ENCODE measurements around the gene PDE4DIP.
"Not testable (repeated sequence)": the region's sequence is repeated elsewhere in the genome, so short reads cannot be mapped to it uniquely, and the experiment has no call there.

PDE4DIP gene

DNA sequence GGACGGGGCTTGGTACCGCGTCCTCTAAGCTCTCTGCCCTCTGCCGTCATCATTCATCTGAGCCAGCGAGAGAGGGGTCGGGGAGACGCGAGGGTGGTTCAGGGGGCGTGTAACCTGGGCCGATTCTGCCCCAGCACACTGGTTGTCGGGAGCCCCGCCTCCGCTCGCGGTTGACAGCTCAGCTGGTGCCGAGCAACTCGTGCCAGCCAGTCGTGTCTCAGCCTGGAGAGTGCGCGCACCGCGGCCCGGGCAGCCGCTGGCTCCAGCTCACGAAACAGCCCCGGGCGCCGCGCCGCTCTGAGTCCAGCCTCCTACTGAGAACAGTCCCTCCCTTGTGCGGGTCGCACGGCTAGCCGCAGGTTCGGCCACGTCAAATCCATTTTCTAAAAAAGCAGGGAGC, at the start of gene PDE4DIP:
Gene PDE4DIP, plus strand, starts transcription at position 209 of the 400 bp plus-strand sequence. CDS start 347 bp downstream, outside the sequence.
- DNase-seq: not testable (repeated sequence)

DNA sequence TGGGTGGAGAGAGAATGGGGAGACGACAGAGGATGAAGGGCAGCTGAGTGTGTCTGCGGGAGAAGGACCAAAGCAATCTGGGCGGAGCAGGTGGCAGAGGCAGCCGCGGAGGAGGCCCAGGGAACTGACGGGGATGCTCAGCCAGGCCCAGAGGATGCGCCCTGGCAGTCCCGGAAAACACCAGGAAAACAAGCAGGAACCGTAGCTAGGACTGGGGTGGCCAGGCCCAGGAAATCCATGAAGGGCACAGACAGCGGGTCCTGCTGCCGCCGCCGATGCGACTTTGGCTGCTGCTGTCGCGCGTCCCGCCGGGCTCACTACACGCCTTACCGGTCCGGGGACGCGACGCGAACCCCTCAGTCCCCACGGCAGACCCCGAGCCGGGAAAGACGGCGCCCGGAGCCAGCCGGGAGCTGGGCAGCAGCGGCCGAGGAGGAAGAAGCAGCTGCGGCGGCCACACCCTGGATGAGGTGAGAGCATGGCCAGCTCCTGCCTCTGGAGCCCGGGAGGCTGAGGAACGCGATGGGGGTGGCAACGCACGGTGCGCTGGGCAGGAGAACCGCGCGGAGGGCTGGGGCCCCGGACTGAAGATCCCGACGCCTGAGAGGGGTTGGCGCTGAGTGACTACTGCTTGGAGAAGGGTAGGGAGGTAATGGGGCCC, 35.8 kb upstream of the PDE4DIP start:
- not testable (repeated sequence) for DNase-seq

DNA sequence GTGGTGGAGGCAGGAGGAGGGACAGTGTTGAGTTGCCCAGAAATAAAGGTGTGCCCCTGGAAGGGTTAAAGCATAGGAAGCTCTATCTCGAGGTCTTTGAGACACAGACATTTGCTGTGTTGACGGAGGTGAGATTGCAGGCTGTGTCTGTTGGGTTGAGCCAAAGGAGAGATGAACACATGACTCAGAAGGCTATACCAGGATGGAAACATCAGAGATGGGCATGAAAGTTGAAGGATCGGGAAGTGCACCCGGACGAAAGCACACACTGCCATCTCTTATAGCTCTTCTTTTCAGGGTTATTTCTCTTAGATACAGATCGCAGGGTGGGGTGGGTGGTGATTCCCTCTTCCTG, 35.3 kb upstream of the PDE4DIP start:
- not testable (repeated sequence) for DNase-seq

DNA sequence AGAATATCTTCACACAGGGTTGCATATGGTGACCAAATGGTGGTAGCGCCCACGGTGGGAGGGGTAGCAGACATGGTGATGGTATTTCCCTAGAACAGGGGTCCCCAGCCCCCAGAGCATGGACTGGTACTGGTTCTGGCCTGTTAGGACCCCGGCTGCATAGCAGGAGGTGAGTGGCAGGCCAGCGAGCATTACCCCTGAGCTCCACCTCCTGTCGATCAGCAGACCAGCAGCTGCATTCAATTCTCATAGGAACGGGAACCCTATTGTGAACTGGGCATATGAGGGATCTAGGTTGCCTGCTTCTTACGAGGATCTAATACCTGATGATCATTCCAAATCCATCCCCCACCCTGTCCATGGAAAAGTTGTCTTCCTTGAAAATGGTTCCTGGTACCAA, 22.0 kb upstream of the PDE4DIP start:
- not testable (repeated sequence) for DNase-seq

DNA sequence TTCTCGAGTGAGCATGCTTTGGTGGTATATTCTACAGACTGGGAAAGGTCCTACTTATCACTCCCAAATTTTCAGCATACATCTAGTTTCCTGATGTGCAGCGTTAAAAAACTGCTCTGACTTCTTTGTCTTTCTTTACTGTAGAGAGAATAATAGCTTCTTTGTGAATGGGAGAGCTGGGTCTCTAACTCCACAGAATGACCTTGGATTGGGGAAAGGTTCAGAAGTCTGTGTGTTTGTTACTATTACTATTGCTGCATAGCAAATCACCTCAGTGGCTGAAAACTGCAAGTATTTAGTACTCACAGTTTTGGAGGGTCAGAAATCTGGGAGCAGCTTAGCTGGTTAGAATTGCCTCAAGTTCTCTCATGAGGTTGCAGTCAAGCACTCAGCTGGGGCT, 20.4 kb upstream of the PDE4DIP start:
- DNase-seq: not testable (repeated sequence)

DNA sequence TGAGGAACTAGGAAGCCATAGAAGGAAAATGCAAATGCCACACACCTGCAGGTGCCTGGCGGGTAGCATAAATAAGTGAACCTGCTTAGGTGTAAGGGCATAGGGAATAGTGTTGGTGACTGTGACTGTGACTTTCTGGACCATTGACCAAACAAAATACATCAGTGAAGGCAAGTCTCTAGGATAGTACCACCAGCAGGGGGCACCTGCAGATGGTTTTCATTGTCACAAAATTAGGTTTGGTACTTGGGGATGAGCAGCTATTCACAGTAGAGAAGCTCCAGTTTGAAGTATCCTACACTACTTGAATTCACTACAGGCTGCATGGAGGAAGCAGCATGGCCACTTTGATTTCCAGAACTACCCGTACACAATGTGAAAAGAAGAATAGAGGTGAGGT, 19.2 kb upstream of the PDE4DIP start:
- not testable (repeated sequence) for DNase-seq

DNA sequence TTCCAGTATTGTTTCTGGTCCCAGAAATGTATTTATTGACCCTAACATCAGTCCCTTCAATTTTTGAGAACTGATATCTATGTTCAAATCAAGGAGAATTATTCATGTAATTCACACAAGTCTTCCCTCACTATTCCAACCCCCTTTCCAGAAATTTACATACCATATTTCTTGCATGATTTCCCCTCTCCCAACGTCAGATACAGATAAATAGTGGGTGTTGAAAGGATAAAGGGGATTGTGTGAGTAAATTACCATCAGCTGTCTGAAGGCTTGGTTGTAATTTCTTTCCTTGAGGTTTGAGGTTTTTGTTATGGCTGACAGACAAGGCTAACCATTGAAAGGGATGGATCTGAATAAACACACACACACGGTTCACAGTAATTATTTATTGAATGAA, 15.7 kb upstream of the PDE4DIP start:
- not testable (repeated sequence) for DNase-seq

DNA sequence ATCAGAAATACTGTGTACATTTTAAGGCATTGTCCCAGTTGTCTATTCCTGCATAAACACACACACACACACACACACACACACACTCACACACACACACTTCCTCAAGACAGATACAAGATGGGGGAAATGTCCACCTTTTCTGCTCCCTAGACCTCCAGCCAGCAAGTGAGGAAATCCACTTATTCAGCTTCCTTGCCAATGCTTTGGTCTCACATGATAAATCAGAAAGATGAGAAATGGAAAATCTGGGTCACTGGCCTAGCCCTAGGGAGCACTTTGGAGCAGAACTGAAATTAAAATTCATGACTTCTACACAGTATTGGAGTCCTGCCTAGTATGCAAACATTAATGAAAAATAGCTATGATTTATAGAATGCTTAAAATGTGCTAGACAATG, 15.3 kb upstream of the PDE4DIP start:
- not testable (repeated sequence) for DNase-seq

DNA sequence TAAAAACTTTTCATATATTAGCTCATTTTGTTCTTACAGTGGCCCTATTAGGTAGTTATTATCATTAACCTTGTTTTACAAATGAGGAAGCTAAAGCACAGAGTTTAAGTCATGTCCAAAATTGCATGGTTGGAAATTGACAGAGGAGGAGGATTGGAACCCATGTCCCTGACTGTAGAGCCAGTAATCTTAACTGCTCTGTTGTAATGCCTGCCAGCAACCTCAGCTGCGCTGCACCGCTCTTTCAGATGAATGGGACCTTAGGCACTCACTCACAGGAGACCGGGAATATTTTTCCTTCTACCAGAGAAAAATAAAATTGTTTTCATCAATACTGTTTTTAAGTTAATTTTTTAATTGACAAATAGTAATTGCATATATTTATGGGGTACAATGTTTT, 14.9 kb upstream of the PDE4DIP start:
- DNase-seq: not testable (repeated sequence)

DNA sequence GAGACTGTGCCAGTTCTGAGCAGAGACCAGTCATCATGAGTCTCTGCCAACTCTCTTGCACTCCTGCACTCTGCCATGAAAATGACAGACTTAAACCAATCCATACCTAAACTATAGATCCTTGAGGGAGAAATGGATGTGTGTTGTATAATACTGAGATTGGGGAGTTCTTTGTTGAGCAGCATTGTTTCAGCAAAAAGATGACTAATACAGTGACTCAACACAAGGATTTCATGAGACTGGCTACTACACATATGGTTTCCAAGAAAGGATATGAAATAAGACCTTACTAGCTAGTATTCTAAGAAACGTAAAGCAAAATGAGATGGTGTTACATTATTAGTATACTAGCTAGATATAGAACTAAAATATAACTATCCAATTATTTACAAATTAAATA, 3.0 kb upstream of the PDE4DIP start:
- not testable (repeated sequence) for DNase-seq

DNA sequence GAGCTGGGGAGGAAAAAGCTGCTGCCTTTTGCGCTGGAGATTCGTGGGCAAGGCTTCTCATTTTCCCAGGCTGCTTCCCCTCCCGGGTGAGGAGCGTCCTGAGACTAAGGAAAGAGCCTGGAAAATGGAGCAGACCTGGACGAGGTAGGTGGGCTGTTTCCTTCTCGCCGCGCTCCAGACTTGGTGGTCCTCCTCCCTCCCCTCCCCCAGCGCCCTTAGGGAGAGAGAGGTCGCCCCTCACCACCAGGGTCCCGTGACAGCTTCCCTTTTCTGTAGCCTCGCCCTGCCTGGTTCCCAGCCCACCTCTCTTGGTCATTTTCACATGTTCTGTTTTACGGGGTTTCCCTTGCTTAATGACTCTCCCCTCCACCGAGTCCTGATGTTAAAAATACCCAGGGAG, 423 bp downstream of the PDE4DIP start:
- DNase-seq: not testable (repeated sequence)

DNA sequence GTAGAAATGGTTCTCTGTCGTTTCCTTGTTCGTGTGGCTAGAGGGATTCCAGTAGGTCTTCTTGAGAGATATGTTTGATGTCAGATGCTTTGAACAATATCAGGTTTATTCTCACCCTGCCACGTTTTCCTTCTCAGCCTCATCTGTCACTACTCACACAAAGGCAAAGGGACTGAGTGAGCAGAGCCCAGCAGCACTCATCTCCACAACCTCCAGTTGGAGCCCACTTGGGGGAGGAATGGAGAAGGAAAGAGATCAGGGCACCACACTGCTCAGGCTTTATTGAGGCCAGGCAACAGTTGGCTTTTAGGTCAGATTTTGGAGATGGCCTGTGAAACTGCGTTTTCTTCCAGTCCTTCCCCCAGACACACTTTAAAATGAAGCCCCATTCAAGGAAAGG, 840 bp downstream of the PDE4DIP start:
- not testable (repeated sequence) for DNase-seq

DNA sequence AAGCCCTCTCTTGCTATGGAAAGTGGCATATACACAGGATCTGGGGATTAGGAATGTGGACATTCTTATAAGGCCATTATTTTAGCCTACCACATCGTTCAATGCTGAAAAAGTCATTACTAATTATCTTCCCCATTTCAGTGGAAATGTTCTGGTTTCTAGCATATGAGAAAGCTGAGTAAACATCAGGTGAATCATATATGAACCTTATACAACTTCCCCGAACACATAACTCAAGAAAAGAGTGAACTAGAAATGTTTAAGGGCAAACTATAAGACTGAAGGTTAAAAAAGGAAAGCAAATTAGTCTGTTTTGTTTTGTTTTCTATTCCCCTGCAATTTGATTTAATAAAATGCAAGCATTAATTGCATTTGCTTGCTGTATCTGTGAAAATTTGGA, 6.1 kb downstream of the PDE4DIP start:
- DNase-seq: not testable (repeated sequence)

DNA sequence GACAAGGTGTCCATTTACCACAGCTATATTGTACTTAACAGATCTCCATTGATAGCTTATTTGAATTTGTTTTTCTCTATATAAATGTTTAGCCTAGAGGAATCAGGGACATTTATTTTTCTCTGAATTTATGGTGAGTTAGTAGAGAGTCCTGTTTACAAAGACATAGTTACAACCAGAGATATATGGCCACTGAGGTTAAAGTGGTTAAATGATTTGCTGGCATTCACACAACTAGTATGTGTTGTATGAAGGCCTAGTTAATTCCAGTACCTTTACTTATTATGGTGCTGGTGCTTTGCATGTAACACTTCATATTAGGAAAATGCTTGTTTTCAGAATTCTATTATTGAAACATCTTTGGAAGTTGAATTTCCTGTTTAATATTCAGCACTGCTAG, 6.6 kb downstream of the PDE4DIP start:
- DNase-seq: not testable (repeated sequence)

DNA sequence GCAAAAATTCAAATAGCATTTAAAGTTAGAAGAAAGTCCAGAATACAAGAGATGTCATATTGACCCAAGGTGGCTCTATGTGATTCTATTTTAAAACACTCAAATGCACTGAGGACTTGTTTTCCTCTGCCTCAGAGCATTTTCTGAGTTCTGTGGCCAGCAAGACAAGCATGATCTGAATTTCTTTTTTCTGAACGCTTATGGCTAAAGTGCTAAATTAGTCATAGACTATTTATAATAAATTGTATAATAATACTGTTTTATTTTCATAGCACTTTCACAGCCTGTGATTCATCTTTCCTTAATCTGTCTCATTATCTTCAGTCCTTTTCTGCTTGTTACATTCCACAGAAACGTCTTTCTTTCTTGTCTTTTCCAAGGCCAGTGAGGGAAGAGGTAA, 7.5 kb downstream of the PDE4DIP start:
- not testable (repeated sequence) for DNase-seq

DNA sequence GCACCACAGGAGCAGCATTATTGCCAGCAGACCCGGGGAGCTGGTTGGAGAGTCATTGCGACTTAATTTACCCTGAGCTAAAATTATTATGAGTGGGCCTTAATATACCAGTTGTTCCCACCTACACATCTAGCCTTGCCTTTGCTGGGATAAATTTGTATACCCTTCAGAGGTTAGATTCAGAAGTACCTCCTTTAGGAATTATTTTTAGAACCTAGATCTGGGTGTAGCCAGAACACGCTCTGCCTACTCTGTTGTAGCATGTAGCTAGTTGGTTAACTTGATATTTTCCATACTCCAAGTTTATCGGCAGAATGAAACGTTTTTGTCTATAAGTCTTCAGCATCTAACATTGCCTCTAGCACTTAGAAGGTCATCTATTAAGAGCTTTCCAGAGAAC, 9.1 kb downstream of the PDE4DIP start:
- not testable (repeated sequence) for DNase-seq

DNA sequence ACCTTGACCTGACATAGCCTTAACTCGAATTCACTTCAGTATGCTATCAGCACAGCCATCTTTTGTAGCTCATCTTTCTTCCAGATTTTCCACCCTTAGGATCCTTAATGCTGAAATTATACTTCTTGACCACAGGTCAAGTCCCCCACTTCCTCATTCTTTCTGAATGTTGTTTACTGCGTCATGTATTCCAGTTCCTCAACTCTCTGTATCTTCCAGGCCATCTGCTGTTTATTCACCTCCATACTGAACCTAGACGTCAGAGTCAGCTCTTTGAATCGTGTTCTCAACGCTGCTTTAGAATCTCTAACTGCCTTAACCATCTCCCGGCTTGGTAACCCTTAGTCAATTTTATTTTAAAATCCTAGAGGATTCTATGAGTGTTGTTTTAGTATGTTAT, 9.8 kb downstream of the PDE4DIP start:
- not testable (repeated sequence) for DNase-seq

DNA sequence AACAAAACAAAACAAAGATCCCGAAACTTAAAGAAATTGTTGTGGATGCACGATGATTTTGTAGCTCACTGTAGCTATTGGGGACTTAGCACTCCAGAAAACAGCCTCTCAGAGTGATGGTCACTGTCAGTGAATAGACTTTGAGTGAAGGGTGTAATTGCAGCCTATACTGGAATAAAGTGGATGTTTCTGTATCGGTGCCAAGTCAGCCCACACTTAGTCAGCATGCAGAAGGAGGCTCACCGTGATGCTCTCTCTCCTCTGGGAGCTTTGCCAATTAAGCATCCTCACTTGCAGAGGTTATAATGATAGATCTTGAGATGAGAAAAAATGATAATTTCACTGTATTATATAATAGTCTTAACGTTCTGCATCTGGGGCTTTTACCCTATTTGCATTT, 11.1 kb downstream of the PDE4DIP start:
- not testable (repeated sequence) for DNase-seq

DNA sequence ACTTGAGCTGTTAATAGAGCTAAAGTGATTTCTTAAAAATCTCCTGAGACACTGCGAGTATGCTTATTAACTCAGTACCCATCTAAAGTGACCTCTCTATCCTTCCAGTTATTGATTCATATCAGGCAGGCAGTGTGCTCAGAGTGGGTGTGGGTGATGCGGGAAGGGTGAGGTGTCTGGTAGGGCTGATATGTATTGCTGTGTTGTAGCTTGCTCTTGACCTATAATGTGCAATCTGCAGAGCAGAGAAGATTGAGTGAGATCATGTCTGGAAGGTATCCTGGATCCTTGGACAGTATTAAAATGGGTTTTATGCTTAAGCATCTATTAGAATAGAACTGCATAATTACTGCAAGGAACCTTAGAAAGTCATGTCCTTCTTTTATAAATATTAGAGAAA, 15.8 kb downstream of the PDE4DIP start:
- not testable (repeated sequence) for DNase-seq

DNA sequence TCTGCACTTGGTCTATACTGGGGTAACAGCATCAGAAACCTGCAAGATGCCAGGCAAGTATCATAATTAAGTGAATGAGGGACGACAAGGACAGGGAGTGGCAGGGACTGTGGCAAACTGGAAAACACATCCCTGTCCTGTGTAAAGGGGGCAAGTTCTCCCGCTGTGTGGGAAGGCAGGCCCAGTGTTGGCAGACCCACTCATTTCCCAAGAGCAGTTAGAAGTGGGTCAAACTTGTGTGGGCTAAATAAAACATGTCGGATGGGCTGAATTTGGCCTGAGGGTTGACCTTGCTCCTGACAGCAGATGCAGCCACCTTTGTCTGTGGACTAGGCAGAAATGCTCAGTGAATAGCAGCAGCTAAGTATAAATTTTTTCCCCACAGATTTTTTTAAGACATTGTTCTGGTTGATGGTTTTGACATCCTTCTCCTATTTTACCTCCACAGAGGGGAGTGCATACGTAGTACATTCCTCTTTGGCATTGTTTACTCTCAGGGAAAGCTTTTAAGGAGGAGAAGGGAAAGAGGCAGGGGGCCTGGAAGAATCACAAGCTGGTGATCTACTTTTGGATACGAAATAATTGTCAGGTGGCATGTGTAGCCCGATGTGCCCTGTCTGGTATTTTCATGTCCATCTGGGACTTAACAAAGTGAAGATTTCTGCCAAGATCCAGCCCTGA, 16.5 kb downstream of the PDE4DIP start:
- not testable (repeated sequence) for DNase-seq

DNA sequence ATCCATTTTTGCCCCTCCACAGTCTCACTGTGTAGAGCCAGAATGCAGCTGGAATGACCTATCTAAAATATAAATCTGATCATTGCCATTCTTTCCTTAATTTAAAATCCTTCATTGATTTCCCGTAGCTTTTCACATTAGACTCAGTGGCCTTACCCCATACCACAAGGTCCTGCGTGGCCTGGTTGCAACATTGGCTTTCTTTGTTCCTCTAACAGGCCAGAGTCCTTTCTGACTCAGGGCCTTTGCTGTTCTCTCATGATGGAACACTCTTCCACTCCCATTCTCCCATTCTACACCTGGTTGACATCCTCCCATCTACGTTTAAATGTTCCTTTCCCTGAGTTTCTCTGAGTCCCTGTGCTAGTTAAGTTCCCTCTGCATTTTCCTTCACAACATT, 18.4 kb downstream of the PDE4DIP start:
- not testable (repeated sequence) for DNase-seq

DNA sequence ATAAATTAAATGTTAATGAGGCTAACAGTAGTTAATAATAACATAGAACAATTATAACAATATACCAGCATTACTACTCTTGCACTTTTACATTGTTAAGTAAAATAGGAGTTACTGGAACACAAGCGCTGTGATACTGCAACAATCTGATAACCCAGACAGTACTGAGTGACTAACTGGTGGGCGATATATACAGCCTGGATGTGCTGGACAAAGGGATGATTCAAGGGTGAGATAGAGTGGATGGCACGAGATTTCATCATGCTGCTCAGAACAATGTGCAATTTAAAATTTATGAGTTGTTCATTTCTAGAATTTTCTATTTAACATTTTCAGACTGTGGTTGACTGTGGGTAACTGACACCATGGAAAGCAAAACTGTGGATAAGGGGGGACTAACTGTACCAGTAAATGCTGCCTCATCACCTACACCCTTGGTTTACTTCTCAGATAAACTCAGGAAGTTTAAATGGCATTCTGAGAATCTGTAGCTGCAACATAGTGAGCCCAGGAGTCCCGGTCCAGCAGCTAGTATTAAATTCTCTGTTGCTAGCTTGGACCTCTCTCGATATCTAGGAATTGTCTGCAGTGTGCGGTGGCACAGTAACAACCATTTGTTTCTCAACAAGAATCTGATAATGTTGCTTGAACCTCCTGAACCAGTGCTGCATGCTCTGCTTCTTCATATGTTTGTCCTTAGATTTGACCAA, 24.9 kb downstream of the PDE4DIP start:
- DNase-seq: not testable (repeated sequence)

DNA sequence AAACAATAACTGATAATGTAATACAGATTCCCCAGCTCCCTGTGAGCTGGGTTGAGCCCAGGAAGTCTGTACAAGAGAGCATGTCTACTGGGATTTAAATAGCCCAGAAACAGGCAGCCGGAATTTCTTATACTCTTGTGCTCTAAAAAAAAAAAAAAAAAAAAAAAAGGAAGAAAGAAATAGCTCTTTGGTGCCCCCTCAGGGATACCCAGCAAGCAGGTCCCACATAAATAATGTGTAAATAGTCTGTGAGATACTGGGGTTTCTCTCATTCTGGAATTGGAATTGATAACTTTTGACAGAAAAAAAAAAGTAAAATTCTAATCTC, 25.4 kb downstream of the PDE4DIP start:
- not testable (repeated sequence) for DNase-seq

Measured in SIG-M5 (cell line).